ENCODE measurements around the gene ZBTB5. TPM values are rescaled to one million over a fixed set of nuclear protein-coding genes. Genes with fewer than 3 reads are reported as not detected.
"Not testable (repeated sequence)": the region's sequence is repeated elsewhere in the genome, so short reads cannot be mapped to it uniquely, and the experiment has no call there.

ZBTB5 gene
- total RNA-seq, 1 donor from 2014 or later, result 15.1 TPM

- no peaks in the 10 kb centered on the region for H3K36me3 ChIP-seq (ENCODE audit: control insufficient read depth in 3 of 3, insufficient read depth in 3 of 3, low read length in 3 of 3)
- H3K4me3 ChIP-seq (ENCODE audit: low read length in 3 of 3), result no peak overlapping the region
- H3K27ac ChIP-seq (ENCODE audit: low read depth, low read length), result no peak overlapping the region
- H3K27me3 ChIP-seq (ENCODE audit: control insufficient read depth in 3 of 3, insufficient read depth in 3 of 3, low read length in 3 of 3), result no peaks in the 10 kb centered on the region
- no peaks in the 10 kb centered on the region for H3K9me3 ChIP-seq (ENCODE audit: control insufficient read depth in 3 of 3, low read length in 3 of 3)
- no peaks in the 10 kb centered on the region for H3K4me1 ChIP-seq (ENCODE audit: control insufficient read depth in 3 of 3, insufficient read depth in 3 of 3, low read length in 3 of 3)
- H3K9ac ChIP-seq (ENCODE audit: low read depth in 1 of 3, low read length in 3 of 3), result no peak overlapping the region
Observed at GRCh38 chr9:37398464-37399025, 66.7 kb downstream of the ZBTB5 start.

GRCh38 chr9:37397948-37398347 is 67.3 kb downstream of the ZBTB5 start:
- not testable (repeated sequence) for H3K9me3 ChIP-seq (ENCODE audit: control insufficient read depth in 3 of 3, low read length in 3 of 3); H3K4me1 ChIP-seq (ENCODE audit: control insufficient read depth in 3 of 3, insufficient read depth in 3 of 3, low read length in 3 of 3); H3K27me3 ChIP-seq (ENCODE audit: control insufficient read depth in 3 of 3, insufficient read depth in 3 of 3, low read length in 3 of 3); H3K9ac ChIP-seq (ENCODE audit: low read depth in 1 of 3, low read length in 3 of 3); H3K4me3 ChIP-seq (ENCODE audit: low read length in 3 of 3); H3K36me3 ChIP-seq (ENCODE audit: control insufficient read depth in 3 of 3, insufficient read depth in 3 of 3, low read length in 3 of 3); H3K27ac ChIP-seq (ENCODE audit: low read depth, low read length)

- H3K36me3 ChIP-seq (ENCODE audit: control insufficient read depth in 3 of 3, insufficient read depth in 3 of 3, low read length in 3 of 3), result no peaks in the 10 kb centered on the region
Observed at GRCh38 chr9:37395663-37396062, 69.6 kb downstream of the ZBTB5 start.

GRCh38 chr9:37395229-37395628 is 70.0 kb downstream of the ZBTB5 start:
- no peak overlapping the region for H3K9ac ChIP-seq (ENCODE audit: low read depth in 1 of 3, low read length in 3 of 3)
- no peaks in the 10 kb centered on the region for H3K9me3 ChIP-seq (ENCODE audit: control insufficient read depth in 3 of 3, low read length in 3 of 3)
- no peaks in the 10 kb centered on the region for H3K36me3 ChIP-seq (ENCODE audit: control insufficient read depth in 3 of 3, insufficient read depth in 3 of 3, low read length in 3 of 3)

More at GRCh38 chr9:37395663-37396062, 69.6 kb downstream of the ZBTB5 start:
- no peak overlapping the region for H3K27ac ChIP-seq (ENCODE audit: low read depth, low read length)
- H3K9ac ChIP-seq (ENCODE audit: low read depth in 1 of 3, low read length in 3 of 3), result no peak overlapping the region
- no peaks in the 10 kb centered on the region for H3K9me3 ChIP-seq (ENCODE audit: control insufficient read depth in 3 of 3, low read length in 3 of 3)
- H3K27me3 ChIP-seq (ENCODE audit: control insufficient read depth in 3 of 3, insufficient read depth in 3 of 3, low read length in 3 of 3), result no peaks in the 10 kb centered on the region
- no peak overlapping the region for H3K4me3 ChIP-seq (ENCODE audit: low read length in 3 of 3)
- H3K4me1 ChIP-seq (ENCODE audit: control insufficient read depth in 3 of 3, insufficient read depth in 3 of 3, low read length in 3 of 3), result no peaks in the 10 kb centered on the region

GRCh38 chr9:37392272-37392671 is 73.0 kb downstream of the ZBTB5 start:
- Histone ChIP-seq H3K4me1 (ENCODE audit: control insufficient read depth in 3 of 3, insufficient read depth in 3 of 3, low read length in 3 of 3) (no peaks in the 10 kb centered on the region), H3K4me3 (ENCODE audit: low read length in 3 of 3) (no peak overlapping the region), H3K9ac (ENCODE audit: low read depth in 1 of 3, low read length in 3 of 3) (no peak overlapping the region), H3K36me3 (ENCODE audit: control insufficient read depth in 3 of 3, insufficient read depth in 3 of 3, low read length in 3 of 3) (no peaks in the 10 kb centered on the region), H3K9me3 (ENCODE audit: control insufficient read depth in 3 of 3, low read length in 3 of 3) (no peaks in the 10 kb centered on the region), H3K27ac (ENCODE audit: low read depth, low read length) (no peak overlapping the region), H3K27me3 (ENCODE audit: control insufficient read depth in 3 of 3, insufficient read depth in 3 of 3, low read length in 3 of 3) (no peaks in the 10 kb centered on the region)

More at GRCh38 chr9:37395229-37395628, 70.0 kb downstream of the ZBTB5 start:
- Histone ChIP-seq H3K4me3 (ENCODE audit: low read length in 3 of 3) (no peak overlapping the region), H3K27me3 (ENCODE audit: control insufficient read depth in 3 of 3, insufficient read depth in 3 of 3, low read length in 3 of 3) (no peaks in the 10 kb centered on the region), H3K4me1 (ENCODE audit: control insufficient read depth in 3 of 3, insufficient read depth in 3 of 3, low read length in 3 of 3) (no peaks in the 10 kb centered on the region), H3K27ac (ENCODE audit: low read depth, low read length) (no peak overlapping the region)

GRCh38 chr9:37390759-37391158 is 74.5 kb downstream of the ZBTB5 start:
- no peaks in the 10 kb centered on the region for H3K36me3 ChIP-seq (ENCODE audit: control insufficient read depth in 3 of 3, insufficient read depth in 3 of 3, low read length in 3 of 3)
- no peak overlapping the region for H3K27ac ChIP-seq (ENCODE audit: low read depth, low read length)
- no peaks in the 10 kb centered on the region for H3K9me3 ChIP-seq (ENCODE audit: control insufficient read depth in 3 of 3, low read length in 3 of 3)
- H3K9ac ChIP-seq (ENCODE audit: low read depth in 1 of 3, low read length in 3 of 3), result no peak overlapping the region
- no peaks in the 10 kb centered on the region for H3K4me1 ChIP-seq (ENCODE audit: control insufficient read depth in 3 of 3, insufficient read depth in 3 of 3, low read length in 3 of 3)
- H3K4me3 ChIP-seq (ENCODE audit: low read length in 3 of 3), result no peak overlapping the region
- no peaks in the 10 kb centered on the region for H3K27me3 ChIP-seq (ENCODE audit: control insufficient read depth in 3 of 3, insufficient read depth in 3 of 3, low read length in 3 of 3)

Other genes starting within 250 kb of the ZBTB5 start
- 99.2 TPM for gene GRHPR, start 42.8 kb downstream of the ZBTB5 start, total RNA-seq
- 38.1 TPM for gene POLR1E, start 20.5 kb upstream of the ZBTB5 start, total RNA-seq
- gene FBXO10, start 110.9 kb upstream of the ZBTB5 start, total RNA-seq, result 18.3 TPM
- 72.0 TPM for gene TOMM5, start 127.1 kb upstream of the ZBTB5 start, total RNA-seq
- gene FRMPD1, start 185.5 kb upstream of the ZBTB5 start, total RNA-seq, result 6.3 TPM